K562 (cell line): Measurements from ENCODE around the gene ASNS. TPM values are rescaled to one million over a fixed set of nuclear protein-coding genes. Genes with fewer than 3 reads are reported as not detected.
A peak's percentile ranks its signal among the peaks of the same experiment; 100 is the strongest.

Source experiments
- ATAC-seq: fragments of 200-7000 bp; cut with Tn5 transposase; 3 replicates; pipeline ENCODE4 v1.9.1; 2020; ENCODE audit warnings: moderate library complexity
- BruUV-seq: library from RNA; stranded (reverse); fragments of 400-500 nt; replicated peaks from 2 replicates; lab custom pipeline; 2021; lab: Mats Ljungman, UMichigan
- CTCF ChIA-PET: fragments of 300-600 bp; formaldehyde crosslinking; extraction: SDS; loops from one replicate; lab custom pipeline; 2021; ENCODE audit warnings: low intra/inter-chr PET ratio; lab: Yijun Ruan, JAX
- POLR2A ChIA-PET: fragments of 300-600, 350-650 bp; sonication (Branson Sonifier 250); formaldehyde crosslinking; extraction: SDS; loops from one replicate; lab custom pipeline; 2021; ENCODE audit warnings: antibody characterized with exemption, inconsistent platforms; lab: Yijun Ruan, JAX
- DNase-seq, 4 experiments: peaks; one replicate each; pipeline versions ENCODE4 v3.0.0 to v3.0.0-alpha.2; 2011 to 2018; ENCODE audit warnings: low spot score in 3 of 4, mixed read lengths in 3 of 4; ENCODE audit errors: extremely low read depth in 1 of 4
- FAIRE-seq: peaks from 2 replicates; lab custom pipeline; 2011; peaks lifted over from hg19 to GRCh38; lab: Jason Lieb, UNC
- H2AFZ ChIP-seq: 2 replicates; pipeline ENCODE4 v1.6.0; 2011; ENCODE audit warnings: low read depth, low read length, control low read depth, inconsistent platforms
- H3K27ac ChIP-seq: fragments of 200-600 bp; 3 replicates; pipeline ENCODE4 v1.8.0; 2011; ENCODE audit warnings: low read depth, mild to moderate bottlenecking, control low read depth, inconsistent platforms, low read length, moderate library complexity, mixed read lengths; ENCODE audit errors: extremely low read depth
- H3K27me3 ChIP-seq, 2 experiments: fragments of 300-600 bp in 1 of 2; 2 replicates in 1 of 2; 3 replicates in 1 of 2; pipeline versions ENCODE4 v1.6.0 to v1.8.0; 2011; ENCODE audit warnings: inconsistent platforms in 2 of 2, low read length in 2 of 2, mild to moderate bottlenecking in 1 of 2, mixed read lengths in 1 of 2, moderate library complexity in 1 of 2; ENCODE audit not compliant: control insufficient read depth in 2 of 2, insufficient read depth in 2 of 2
- H3K36me3 ChIP-seq: fragments of 300-600 bp; 3 replicates; pipeline ENCODE4 v1.8.0; 2011; ENCODE audit warnings: mild to moderate bottlenecking, low read length, inconsistent platforms; ENCODE audit not compliant: control insufficient read depth, insufficient read depth
- H3K4me1 ChIP-seq, 2 experiments: fragments of 200-600 bp in 1 of 2; replicated peaks in 1 of 2; 2 replicates in 1 of 2; 3 replicates in 1 of 2; pipeline versions ENCODE4 v1.5.1 to v1.8.0; 2011; ENCODE audit warnings: inconsistent platforms in 2 of 2, low read length in 2 of 2, mild to moderate bottlenecking in 1 of 2, mixed read lengths in 1 of 2, moderate library complexity in 1 of 2; ENCODE audit not compliant: control insufficient read depth in 2 of 2, insufficient read depth in 2 of 2
- H3K4me2 ChIP-seq: 2 replicates; pipeline ENCODE4 v1.6.1; 2011; ENCODE audit warnings: low read length, control low read depth, inconsistent platforms, mixed read lengths; ENCODE audit not compliant: insufficient read depth
- H3K4me3 ChIP-seq: fragments of 200-600 bp; sonication (generic), shearing (Covaris generic); 2 replicates; pipeline ENCODE4 v1.5.1; 2016; ENCODE audit warnings: control low read depth, inconsistent platforms
- H3K79me2 ChIP-seq: fragments of 200-600 bp; 3 replicates; pipeline ENCODE4 v1.8.0; 2011; ENCODE audit warnings: low read length, inconsistent platforms; ENCODE audit not compliant: control insufficient read depth, insufficient read depth
- H3K9ac ChIP-seq, 2 experiments: 2 replicates each; pipeline versions ENCODE4 v1.6.0 to v1.6.1; 2011; ENCODE audit warnings: low read depth in 2 of 2, low read length in 2 of 2, control low read depth in 1 of 2, inconsistent platforms in 1 of 2, mild to moderate bottlenecking in 1 of 2, mixed read lengths in 1 of 2; ENCODE audit not compliant: insufficient read depth in 1 of 2
- H3K9me1 ChIP-seq: one replicate; pipeline ENCODE4 v1.6.0; 2011; ENCODE audit warnings: inconsistent platforms, mild to moderate bottlenecking, low read length, moderate library complexity; ENCODE audit not compliant: control insufficient read depth, insufficient read depth
- H3K9me3 ChIP-seq: replicated peaks from 2 replicates; pipeline ENCODE4 v1.5.1; 2011; ENCODE audit warnings: low read depth, low read length, inconsistent platforms; ENCODE audit not compliant: control insufficient read depth, insufficient read depth
- H4K20me1 ChIP-seq: replicated peaks from 2 replicates; pipeline ENCODE4 v1.6.1; 2011; ENCODE audit warnings: low read length, inconsistent platforms, mixed read lengths; ENCODE audit not compliant: control insufficient read depth, insufficient read depth
- POLR2AphosphoS2 ChIP-seq: IDR thresholded peaks from 2 replicates; pipeline ENCODE4 v1.6.1; 2012; ENCODE audit warnings: low read length, improper control_type of control experiment
- POLR2B ChIP-seq: fragments of 450-650 bp; IDR thresholded peaks from 2 replicates; pipeline ENCODE4 v1.6.1; 2018; ENCODE audit warnings: low read depth; ENCODE audit not compliant: partially characterized antibody
- POLR2H ChIP-seq: IDR thresholded peaks from 2 replicates; pipeline ENCODE4 v1.6.1; 2016; ENCODE audit warnings: missing genetic modification characterization, low read depth, mild to moderate bottlenecking, control low read depth, missing compliant biosample characterization, moderate library complexity
- RBFOX2 ChIP-seq: fragments of 200-400 bp; formaldehyde crosslinking; IDR thresholded peaks from 2 replicates; pipeline ENCODE4 v1.6.1; 2017; ENCODE audit warnings: low read depth, mild to moderate bottlenecking, low read length, moderate library complexity
- WGBS: fragments of 100-300 bp; shearing (Covaris generic); methylation state at CpG from one replicate; pipeline ENCODE4 v1.1.6; 2016; ENCODE audit warnings: low coverage, mixed read lengths; ENCODE audit not compliant: insufficient coverage; ENCODE audit errors: missing lambda C conversion rate; 5-methylcytosine and 5-hydroxymethylcytosine counted together
- in situ Hi-C: fragments of 300-500 bp; cut with MboI; formaldehyde crosslinking; loops from 4 replicates; pipeline ENCODE4 v1.15.0; 2018; ENCODE audit warnings: inconsistent platforms, mixed read lengths
- intact Hi-C: fragments of 100-400 bp; cut with micrococcal nuclease; formaldehyde crosslinking; loops from 2 replicates; pipeline ENCODE4 v1.14.2; 2022
- polyA plus RNA-seq, 8 experiments: library from polyadenylated mRNA; depleted of rRNA in 4 of 8; stranded (reverse) in 5 of 8; unstranded in 3 of 8; fragments of >200 nt; fragmentation: Nextera tagmentation in 2 of 8; fragmentation: Illumina TruSeq in 1 of 8; extraction: Ambion mirVana in 2 of 8; extraction: Trizol in 1 of 8; gene quantifications; 2 replicates each; pipeline versions ENCODE4 v1.2.1 to v1.2.3, GENCODE V29; 2011 to 2014; ENCODE audit warnings: inconsistent platforms in 1 of 8, missing spikeins in 1 of 8
- total RNA-seq, 7 experiments: library from RNA; depleted of rRNA in 6 of 7; stranded (reverse); fragments of >200 nt in 6 of 7; fragmentation: Illumina TruSeq in 2 of 7; extraction: Trizol in 2 of 7; gene quantifications; 2 replicates each; pipeline versions ENCODE4 v1.2.1 to v1.2.3, GENCODE V29; 2011 to 2021; ENCODE audit warnings: low replicate concordance in 1 of 7
- TF ChIP-seq, protein P1 (sequence below): conservative IDR thresholded peaks from 2 replicates; pipeline ENCODE4 v1.6.1; 2011; ENCODE audit warnings: low read depth, mild to moderate bottlenecking, low read length; ENCODE audit not compliant: control insufficient read depth

ASNS gene
- total and polyA plus RNA-seq, 9 of the 15 experiments (the other 6 are each of a cell fraction or from before 2014, with no cell fraction given): 42.1 to 354 (median 215) TPM

DNA sequence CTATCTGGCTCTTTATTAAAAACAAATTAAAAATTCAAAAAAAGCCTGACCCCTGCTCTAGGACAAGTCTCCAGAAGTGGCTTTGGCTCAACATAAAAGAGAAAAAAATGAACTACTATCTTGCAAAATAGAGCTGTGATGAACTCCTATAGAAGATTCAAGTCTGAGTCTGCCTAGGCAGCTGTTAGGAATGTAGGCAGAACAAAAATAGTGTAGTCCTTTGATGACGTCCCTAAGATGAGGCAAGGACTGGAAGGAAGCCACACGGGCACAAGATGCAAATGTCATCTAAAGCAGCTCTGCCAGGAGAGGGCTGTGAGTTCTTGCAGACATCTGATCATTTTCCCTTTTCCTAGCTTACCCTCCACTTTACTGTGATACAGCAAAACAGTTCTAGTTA, 20.5 kb downstream of the ASNS start:
- H3K79me2 ChIP-seq: no peaks in the 10 kb centered on the region
- intact Hi-C loops: no loop called here
- FAIRE-seq (no peak), ATAC-seq (peak; percentile 59), DNase-seq (no peak)
- peaks cover 48% of the 10 kb centered on the region for H3K36me3 ChIP-seq
- H3K4me3 ChIP-seq: no peak overlapping the region
- H2AFZ ChIP-seq: no peak overlapping the region
- H3K4me2 ChIP-seq: no peak overlapping the region
- 62% methylated on average over 2 of the region's 2 CpGs for WGBS
- H3K27ac ChIP-seq: no peak overlapping the region
- TF ChIP-seq POLR2AphosphoS2: peak; percentile 74
- 0 out of 2 replicates have a peak, but pooled peaks have one; percentile 4 for TF ChIP-seq POLR2H (tag)
- TF ChIP-seq, protein P1, sequence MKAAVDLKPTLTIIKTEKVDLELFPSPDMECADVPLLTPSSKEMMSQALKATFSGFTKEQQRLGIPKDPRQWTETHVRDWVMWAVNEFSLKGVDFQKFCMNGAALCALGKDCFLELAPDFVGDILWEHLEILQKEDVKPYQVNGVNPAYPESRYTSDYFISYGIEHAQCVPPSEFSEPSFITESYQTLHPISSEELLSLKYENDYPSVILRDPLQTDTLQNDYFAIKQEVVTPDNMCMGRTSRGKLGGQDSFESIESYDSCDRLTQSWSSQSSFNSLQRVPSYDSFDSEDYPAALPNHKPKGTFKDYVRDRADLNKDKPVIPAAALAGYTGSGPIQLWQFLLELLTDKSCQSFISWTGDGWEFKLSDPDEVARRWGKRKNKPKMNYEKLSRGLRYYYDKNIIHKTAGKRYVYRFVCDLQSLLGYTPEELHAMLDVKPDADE: no peak
- peak; percentile 20 for TF ChIP-seq POLR2B
- TF ChIP-seq RBFOX2: peak; percentile 22; the same call in 1 of the 2 replicates
- no TSS peak for BruUV-seq
- H4K20me1 ChIP-seq: no peaks in the 10 kb centered on the region
- no peaks in the 10 kb centered on the region for H3K27me3 ChIP-seq
- CTCF ChIA-PET: no interaction called here
- no peaks in the 10 kb centered on the region for H3K9me3 ChIP-seq
- POLR2A ChIA-PET: interaction anchor here (1.3 kb wide), 1 partner anchor 9 kb away, joined by 3 read pairs; no protein-coding TSS in a partner anchor
- H3K9ac ChIP-seq: no peak overlapping the region
- no peaks in the 10 kb centered on the region for H3K9me1 ChIP-seq
- in situ Hi-C loops: no loop called here
- H3K4me1 ChIP-seq: no peaks in the 10 kb centered on the region; a peak in 1 of 5 replicates
